Skeletal muscle tissue (tissue), 4 donors: ENCODE measurements around the gene UBE2D2. TPM values are rescaled to one million over a fixed set of nuclear protein-coding genes. Genes with fewer than 3 reads are reported as not detected.
A peak's percentile ranks its signal among the peaks of the same experiment; 100 is the strongest.
"Not testable (repeated sequence)": the region's sequence is repeated elsewhere in the genome, so short reads cannot be mapped to it uniquely, and the experiment has no call there.

ENCODE experiments used
- H3K27ac ChIP-seq: one replicate; pipeline ENCODE4 v1.7.0; 2013; ENCODE audit warnings: mild to moderate bottlenecking, low read depth, low read length, inconsistent platforms
- H3K27me3 ChIP-seq, 3 donors: one replicate each; pipeline ENCODE4 v1.7.0; 2013; ENCODE audit warnings: low read length in 3 of 3; ENCODE audit not compliant: control insufficient read depth in 3 of 3, insufficient read depth in 3 of 3
- H3K36me3 ChIP-seq, 3 donors: one replicate each; pipeline ENCODE4 v1.7.0; 2013; ENCODE audit warnings: low read length in 3 of 3; ENCODE audit not compliant: control insufficient read depth in 3 of 3, insufficient read depth in 3 of 3
- H3K4me1 ChIP-seq, 3 donors: one replicate each; pipeline ENCODE4 v1.7.0; 2013; ENCODE audit warnings: low read length in 3 of 3, mild to moderate bottlenecking in 3 of 3; ENCODE audit not compliant: control insufficient read depth in 3 of 3, insufficient read depth in 3 of 3
- H3K4me3 ChIP-seq, 3 donors: one replicate each; pipeline ENCODE4 v1.7.0; 2013; ENCODE audit warnings: low read length in 3 of 3
- H3K9ac ChIP-seq, 3 donors: one replicate each; pipeline ENCODE4 v1.7.0; 2013; ENCODE audit warnings: low read length in 3 of 3, mild to moderate bottlenecking in 3 of 3, moderate library complexity in 2 of 3, low read depth in 1 of 3
- H3K9me3 ChIP-seq, 3 donors: one replicate each; pipeline ENCODE4 v1.7.0; 2013; ENCODE audit warnings: low read length in 3 of 3; ENCODE audit not compliant: control insufficient read depth in 3 of 3
- total RNA-seq: library from RNA; depleted of rRNA; stranded (reverse); fragments of >200 nt; gene quantifications from one replicate; pipeline ENCODE4 v1.2.3, GENCODE V29; 2014
- donor health status: Osteomylitis.

UBE2D2 gene
- total RNA-seq = 81.9 TPM

- H3K27ac ChIP-seq = peak within 1 kb of the TSS; percentile 94
- H3K9ac ChIP-seq = peak within 1 kb of the TSS; percentile 91 to 93 (median 92)
- no peaks in the 10 kb centered on the region for H3K27me3 ChIP-seq
- H3K4me1 ChIP-seq = peaks cover 30 to 37% (median 36%) of the 10 kb centered on the region in 3 donors
- no peaks in the 10 kb centered on the region for H3K9me3 ChIP-seq
- peaks cover 0 to 6% (median 0%) of the 10 kb centered on the region in 3 donors for H3K36me3 ChIP-seq
- peak within 1 kb of the TSS; percentile 96 to 97 (median 96) for H3K4me3 ChIP-seq
These were observed at the start of gene UBE2D2 for GRCh38 chr5:139560752-139561654. Gene UBE2D2 (plus strand): TSS chr5:139561339. CDS start chr5:139561792, 453 bp downstream.

GRCh38 chr5:139512786-139513390 lies 48.3 kb upstream of the UBE2D2 start:
- no peak overlapping the region for H3K4me3 ChIP-seq
- H3K4me1 ChIP-seq = peaks cover 5 to 8% (median 8%) of the 10 kb centered on the region in 3 donors
- H3K27me3 ChIP-seq = no peaks in the 10 kb centered on the region
- no peak overlapping the region for H3K9ac ChIP-seq
- no peak overlapping the region for H3K27ac ChIP-seq
- H3K9me3 ChIP-seq = no peaks in the 10 kb centered on the region
- no peaks in the 10 kb centered on the region for H3K36me3 ChIP-seq

GRCh38 chr5:139513434-139513833 lies 47.7 kb upstream of the UBE2D2 start:
- not testable (repeated sequence) for H3K4me3 ChIP-seq, H3K9ac ChIP-seq, H3K27ac ChIP-seq

GRCh38 chr5:139513852-139514485 lies 47.2 kb upstream of the UBE2D2 start:
- H3K9ac ChIP-seq = no peak overlapping the region
- H3K27me3 ChIP-seq = no peaks in the 10 kb centered on the region
- no peaks in the 10 kb centered on the region for H3K36me3 ChIP-seq
- no peaks in the 10 kb centered on the region for H3K9me3 ChIP-seq
- no peak overlapping the region for H3K27ac ChIP-seq
- H3K4me3 ChIP-seq = no peak overlapping the region
- H3K4me1 ChIP-seq = peaks cover 10 to 17% (median 16%) of the 10 kb centered on the region in 3 donors

More at GRCh38 chr5:139513434-139513833, 47.7 kb upstream of the UBE2D2 start:
- not testable (repeated sequence) for H3K9me3 ChIP-seq, H3K36me3 ChIP-seq, H3K27me3 ChIP-seq
- peaks cover 9 to 11% (median 11%) of the 10 kb centered on the region in 3 donors for H3K4me1 ChIP-seq

GRCh38 chr5:139514486-139514856 lies 46.7 kb upstream of the UBE2D2 start:
- Histone ChIP-seq H3K4me1 (peaks cover 10 to 17% (median 16%) of the 10 kb centered on the region in 3 donors), H3K9ac (no peak overlapping the region), H3K9me3 (no peaks in the 10 kb centered on the region), H3K27me3 (no peaks in the 10 kb centered on the region), H3K4me3 (no peak overlapping the region), H3K36me3 (no peaks in the 10 kb centered on the region), H3K27ac (no peak overlapping the region)

GRCh38 chr5:139517683-139518564 lies 43.2 kb upstream of the UBE2D2 start:
- no peaks in the 10 kb centered on the region for H3K36me3 ChIP-seq
- peak overlapping the region; percentile 95 to 98 (median 98) for H3K9ac ChIP-seq
- H3K27ac ChIP-seq = peak overlapping the region; percentile 84
- H3K4me1 ChIP-seq = peaks cover 13 to 22% (median 21%) of the 10 kb centered on the region in 3 donors
- H3K4me3 ChIP-seq = peak overlapping the region; percentile 86 to 97 (median 90)
- H3K9me3 ChIP-seq = no peaks in the 10 kb centered on the region
- H3K27me3 ChIP-seq = no peaks in the 10 kb centered on the region

GRCh38 chr5:139523635-139524445 lies 37.3 kb upstream of the UBE2D2 start:
- Histone ChIP-seq H3K9ac (peak overlapping the region in 1 of 3 donors; percentile 25), H3K36me3 (no peaks in the 10 kb centered on the region), H3K9me3 (no peaks in the 10 kb centered on the region), H3K27me3 (no peaks in the 10 kb centered on the region), H3K27ac (no peak overlapping the region), H3K4me3 (no peak overlapping the region), H3K4me1 (peaks cover 6 to 15% (median 8%) of the 10 kb centered on the region in 3 donors)

- no peak overlapping the region for H3K27ac ChIP-seq
- H3K9me3 ChIP-seq = no peaks in the 10 kb centered on the region
- no peak overlapping the region for H3K9ac ChIP-seq
- no peak overlapping the region for H3K4me3 ChIP-seq
- H3K36me3 ChIP-seq = no peaks in the 10 kb centered on the region
- H3K27me3 ChIP-seq = no peaks in the 10 kb centered on the region
- peaks cover 5 to 15% (median 7%) of the 10 kb centered on the region in 3 donors for H3K4me1 ChIP-seq
These were observed 36.7 kb upstream of the UBE2D2 start for GRCh38 chr5:139524446-139524845.
